Nephron (organoid): ENCODE data around the gene TBCC.

Source experiments
- H3K27ac Mint-ChIP-seq, 3 experiments: 2 replicates each; pipeline ENCODE4 v1.8.0; 2020; ENCODE audit warnings: mixed read lengths in 3 of 3, mild to moderate bottlenecking in 2 of 3, moderate library complexity in 1 of 3
- H3K27me3 Mint-ChIP-seq: 2 replicates; pipeline ENCODE4 v1.8.0; 2021; ENCODE audit warnings: low read depth, mild to moderate bottlenecking, moderate library complexity, mixed read lengths
- H3K36me3 Mint-ChIP-seq: 2 replicates; pipeline ENCODE4 v1.8.0; 2020; ENCODE audit warnings: low read depth, mixed read lengths
- H3K4me1 Mint-ChIP-seq: 2 replicates; pipeline ENCODE4 v1.8.0; 2020; ENCODE audit warnings: mixed read lengths
- H3K4me3 Mint-ChIP-seq, 3 experiments: 2 replicates each; pipeline ENCODE4 v1.8.0; 2020; ENCODE audit warnings: mild to moderate bottlenecking in 3 of 3, mixed read lengths in 3 of 3, moderate library complexity in 2 of 3
- H3K9me3 Mint-ChIP-seq: 2 replicates; pipeline ENCODE4 v1.8.0; 2020; ENCODE audit warnings: mixed read lengths
- TF ChIP-seq, protein P1 (sequence below), 3 experiments: fragments of 200-600 bp; sonication (generic); IDR thresholded peaks; one replicate each; pipeline ENCODE4 v1.5.0; 2021; ENCODE audit warnings: antibody characterized with exemption in 3 of 3; ENCODE audit not compliant: unreplicated experiment in 3 of 3

TBCC gene

GRCh38 chr6:42758756-42759430 is 13.0 kb upstream of the TBCC start:
- TF ChIP-seq, protein P1, sequence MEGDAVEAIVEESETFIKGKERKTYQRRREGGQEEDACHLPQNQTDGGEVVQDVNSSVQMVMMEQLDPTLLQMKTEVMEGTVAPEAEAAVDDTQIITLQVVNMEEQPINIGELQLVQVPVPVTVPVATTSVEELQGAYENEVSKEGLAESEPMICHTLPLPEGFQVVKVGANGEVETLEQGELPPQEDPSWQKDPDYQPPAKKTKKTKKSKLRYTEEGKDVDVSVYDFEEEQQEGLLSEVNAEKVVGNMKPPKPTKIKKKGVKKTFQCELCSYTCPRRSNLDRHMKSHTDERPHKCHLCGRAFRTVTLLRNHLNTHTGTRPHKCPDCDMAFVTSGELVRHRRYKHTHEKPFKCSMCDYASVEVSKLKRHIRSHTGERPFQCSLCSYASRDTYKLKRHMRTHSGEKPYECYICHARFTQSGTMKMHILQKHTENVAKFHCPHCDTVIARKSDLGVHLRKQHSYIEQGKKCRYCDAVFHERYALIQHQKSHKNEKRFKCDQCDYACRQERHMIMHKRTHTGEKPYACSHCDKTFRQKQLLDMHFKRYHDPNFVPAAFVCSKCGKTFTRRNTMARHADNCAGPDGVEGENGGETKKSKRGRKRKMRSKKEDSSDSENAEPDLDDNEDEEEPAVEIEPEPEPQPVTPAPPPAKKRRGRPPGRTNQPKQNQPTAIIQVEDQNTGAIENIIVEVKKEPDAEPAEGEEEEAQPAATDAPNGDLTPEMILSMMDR (IDR thresholded peaks at IDR 0.05; ENCODE audit: unreplicated experiment in 3 of 3) = no peak
- Mint-ChIP-seq H3K36me3 (peaks cover 5% of the 10 kb centered on the region), H3K9me3 (no peaks in the 10 kb centered on the region), H3K4me3 (no peak overlapping the region), H3K4me1 (peaks cover 6% of the 10 kb centered on the region), H3K27ac (no peak overlapping the region), H3K27me3 (no peaks in the 10 kb centered on the region)

GRCh38 chr6:42756722-42757121 is 10.8 kb upstream of the TBCC start:
- H3K9me3 Mint-ChIP-seq = no peaks in the 10 kb centered on the region

GRCh38 chr6:42754759-42755158 is 8.9 kb upstream of the TBCC start:
- Mint-ChIP-seq H3K4me1 (peaks cover 12% of the 10 kb centered on the region), H3K27me3 (no peaks in the 10 kb centered on the region), H3K4me3 (no peak overlapping the region), H3K27ac (no peak overlapping the region), H3K36me3 (peaks cover 5% of the 10 kb centered on the region), H3K9me3 (no peaks in the 10 kb centered on the region)
- TF ChIP-seq, protein P1 (IDR thresholded peaks at IDR 0.05; ENCODE audit: unreplicated experiment in 3 of 3) = no peak

More at GRCh38 chr6:42756722-42757121, 10.8 kb upstream of the TBCC start:
- H3K27me3 Mint-ChIP-seq = no peaks in the 10 kb centered on the region
- H3K4me3 Mint-ChIP-seq = no peak overlapping the region
- TF ChIP-seq, protein P1 (IDR thresholded peaks at IDR 0.05; ENCODE audit: unreplicated experiment in 3 of 3) = no peak
- no peak overlapping the region for H3K27ac Mint-ChIP-seq
- peaks cover 6% of the 10 kb centered on the region for H3K4me1 Mint-ChIP-seq
- peaks cover 5% of the 10 kb centered on the region for H3K36me3 Mint-ChIP-seq

GRCh38 chr6:42751055-42751454 is 5.2 kb upstream of the TBCC start:
- TF ChIP-seq, protein P1 (IDR thresholded peaks at IDR 0.05; ENCODE audit: unreplicated experiment in 3 of 3) = no peak
- Mint-ChIP-seq H3K4me3 (peak overlapping the region; percentile 16 to 25 (median 24)), H3K36me3 (no peaks in the 10 kb centered on the region), H3K4me1 (peaks cover 16% of the 10 kb centered on the region), H3K27me3 (no peaks in the 10 kb centered on the region), H3K9me3 (no peaks in the 10 kb centered on the region), H3K27ac (peak overlapping the region in 2 of 3 experiments; percentile 68 to 82)

DNA sequence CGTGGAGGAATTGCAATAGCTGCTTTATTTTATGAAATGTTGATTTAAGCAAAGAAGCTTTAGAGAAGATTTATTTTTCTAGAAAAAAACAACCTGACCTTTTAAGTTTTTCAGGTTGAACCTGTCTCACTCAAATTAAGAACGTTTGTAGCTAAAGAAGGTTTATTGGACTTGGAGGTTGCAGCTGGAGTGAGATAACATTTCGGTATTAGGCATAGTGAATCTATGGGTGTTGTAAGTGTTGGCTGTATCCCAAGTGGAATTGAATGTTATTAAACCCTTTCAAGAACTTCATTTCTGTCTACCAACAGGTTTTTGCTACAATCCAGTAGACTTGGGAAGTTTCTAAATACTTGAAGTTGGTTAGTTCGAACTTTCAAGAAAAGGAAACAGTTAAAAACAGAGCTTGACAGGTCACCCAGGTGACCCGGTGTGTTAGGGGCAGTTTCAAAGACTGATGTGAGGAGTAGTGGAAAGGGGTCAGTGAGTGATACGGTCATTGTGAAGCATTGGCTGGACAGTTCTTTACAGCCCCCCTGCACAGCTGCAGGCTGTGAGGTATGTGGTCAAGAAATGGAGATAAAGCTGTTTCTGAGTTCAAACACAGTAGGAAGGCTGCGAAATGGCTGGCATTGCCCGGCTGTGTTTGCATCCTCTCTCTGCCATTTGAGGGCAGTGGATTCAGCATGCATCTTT is 2.4 kb upstream of the TBCC start:
- TF ChIP-seq, protein P1 (IDR thresholded peaks at IDR 0.05; ENCODE audit: unreplicated experiment in 3 of 3) = no peak
- Mint-ChIP-seq H3K4me3 (peak overlapping the region; percentile 96 to 100 (median 97)), H3K4me1 (peaks cover 30% of the 10 kb centered on the region), H3K27ac (peak overlapping the region; percentile 97 to 99 (median 98)), H3K36me3 (peaks cover 4% of the 10 kb centered on the region), H3K27me3 (no peaks in the 10 kb centered on the region), H3K9me3 (no peaks in the 10 kb centered on the region)
